PFSK-1 (cell line): ENCODE results near the gene SARDH.

ENCODE experiments used
- FOXP2 ChIP-seq: optimal IDR thresholded peaks from 2 replicates; pipeline ENCODE3; 2011; ENCODE audit warnings: borderline replicate concordance, control low read depth, inconsistent platforms; ENCODE audit not compliant: insufficient read depth; ENCODE audit errors: extremely low read length, extremely low read depth
- POLR2AphosphoS5 ChIP-seq: IDR thresholded peaks from 2 replicates; pipeline ENCODE4 v1.6.1; 2012; ENCODE audit warnings: low read depth, mild to moderate bottlenecking, control low read depth, low read length, moderate library complexity
- REST ChIP-seq, 2 experiments: IDR thresholded peaks; 2 replicates each; pipeline versions ENCODE4 v1.6.1 to v1.8.0; 2011 to 2012; ENCODE audit warnings: low read depth in 2 of 2, low read length in 2 of 2, control low read depth in 1 of 2, inconsistent platforms in 1 of 2, mild to moderate bottlenecking in 1 of 2, moderate library complexity in 1 of 2; ENCODE audit not compliant: insufficient read depth in 1 of 2
- SIN3A ChIP-seq: IDR thresholded peaks from 2 replicates; pipeline ENCODE4 v1.6.1; 2012; ENCODE audit warnings: mild to moderate bottlenecking, low read length, moderate library complexity, borderline replicate concordance; ENCODE audit not compliant: insufficient read depth
- TAF1 ChIP-seq: IDR thresholded peaks from 2 replicates; pipeline ENCODE4 v1.6.1; 2012; ENCODE audit warnings: low read length, control low read depth, borderline replicate concordance; ENCODE audit not compliant: insufficient read depth

Gene SARDH

GRCh38 chr9:133701981-133702797 lies 36.0 kb downstream of the SARDH start:
- TF ChIP-seq TAF1 (no peak), REST (IDR thresholded peaks at IDR 0.05; ENCODE audit: insufficient read depth in 1 of 2, low read depth in 2 of 2, low read length in 2 of 2) (no peak), POLR2AphosphoS5 (no peak), SIN3A (no peak), FOXP2 (no peak)

GRCh38 chr9:133701321-133701980 lies 36.7 kb downstream of the SARDH start:
- TF ChIP-seq POLR2AphosphoS5 (no peak), TAF1 (no peak), FOXP2 (no peak), SIN3A (no peak), REST (IDR thresholded peaks at IDR 0.05; ENCODE audit: insufficient read depth in 1 of 2, low read depth in 2 of 2, low read length in 2 of 2) (no peak)

- TF ChIP-seq FOXP2 (no peak), TAF1 (no peak), SIN3A (no peak), POLR2AphosphoS5 (no peak), REST (IDR thresholded peaks at IDR 0.05; ENCODE audit: insufficient read depth in 1 of 2, low read depth in 2 of 2, low read length in 2 of 2) (no peak)
Observed at GRCh38 chr9:133700819-133701320, 37.3 kb downstream of the SARDH start.

GRCh38 chr9:133699546-133699945 lies 38.6 kb downstream of the SARDH start:
- TF ChIP-seq FOXP2 (no peak), POLR2AphosphoS5 (no peak), REST (IDR thresholded peaks at IDR 0.05; ENCODE audit: insufficient read depth in 1 of 2, low read depth in 2 of 2, low read length in 2 of 2) (no peak), TAF1 (no peak), SIN3A (no peak)
